Right hindlimb (tissue), 1 donor: ENCODE data around the gene PLAC8L1.
A peak's percentile ranks its signal among the peaks of the same experiment; 100 is the strongest.

ENCODE experiments used
- DNase-seq: peaks from one replicate; pipeline ENCODE4 v3.0.0-alpha.2; 2018

The PLAC8L1 gene

GRCh38 chr5:146078566-146078965 is 26.8 kb downstream of the PLAC8L1 start:
- DNase-seq: no peak

GRCh38 chr5:146076455-146076854 is 28.9 kb downstream of the PLAC8L1 start:
- DNase-seq: no peak

GRCh38 chr5:146076028-146076427 is 29.3 kb downstream of the PLAC8L1 start:
- no peak for DNase-seq

- no peak for DNase-seq
Observed at GRCh38 chr5:146073239-146073900, 32.0 kb downstream of the PLAC8L1 start.

GRCh38 chr5:146072595-146072994 is 32.8 kb downstream of the PLAC8L1 start:
- DNase-seq: no peak

GRCh38 chr5:146071171-146071570 is 34.2 kb downstream of the PLAC8L1 start:
- DNase-seq: no peak

GRCh38 chr5:146070746-146071145 is 34.6 kb downstream of the PLAC8L1 start:
- no peak for DNase-seq

- no peak for DNase-seq
Observed at GRCh38 chr5:146069780-146070099, 35.6 kb downstream of the PLAC8L1 start.

- DNase-seq: no peak
Observed at GRCh38 chr5:146068977-146069779, 36.2 kb downstream of the PLAC8L1 start.

GRCh38 chr5:146068206-146068605 is 37.2 kb downstream of the PLAC8L1 start:
- peak; percentile 83 for DNase-seq

GRCh38 chr5:146066968-146067367 is 38.4 kb downstream of the PLAC8L1 start:
- no peak for DNase-seq

- DNase-seq: no peak
Observed at GRCh38 chr5:146060221-146060585, 45.2 kb downstream of the PLAC8L1 start.

GRCh38 chr5:146059460-146060220 is 45.7 kb downstream of the PLAC8L1 start:
- no peak for DNase-seq

GRCh38 chr5:146055432-146055831 is 49.9 kb downstream of the PLAC8L1 start:
- no peak for DNase-seq

GRCh38 chr5:146052780-146053179 is 52.6 kb downstream of the PLAC8L1 start:
- no peak for DNase-seq

- no peak for DNase-seq
Observed at GRCh38 chr5:146051678-146052077, 53.7 kb downstream of the PLAC8L1 start.

- no peak for DNase-seq
Observed at GRCh38 chr5:146050086-146050485, 55.3 kb downstream of the PLAC8L1 start.

- DNase-seq: no peak
Observed at GRCh38 chr5:146049704-146050026, 55.7 kb downstream of the PLAC8L1 start.

GRCh38 chr5:146048994-146049703 is 56.2 kb downstream of the PLAC8L1 start:
- peak; percentile 64 for DNase-seq

GRCh38 chr5:146047396-146047795 is 58.0 kb downstream of the PLAC8L1 start:
- no peak for DNase-seq

GRCh38 chr5:146043722-146044121 is 61.7 kb downstream of the PLAC8L1 start:
- no peak for DNase-seq

GRCh38 chr5:146042628-146043279 is 62.6 kb downstream of the PLAC8L1 start:
- no peak for DNase-seq
